ENCODE results near the gene ARIH1.

DNA sequence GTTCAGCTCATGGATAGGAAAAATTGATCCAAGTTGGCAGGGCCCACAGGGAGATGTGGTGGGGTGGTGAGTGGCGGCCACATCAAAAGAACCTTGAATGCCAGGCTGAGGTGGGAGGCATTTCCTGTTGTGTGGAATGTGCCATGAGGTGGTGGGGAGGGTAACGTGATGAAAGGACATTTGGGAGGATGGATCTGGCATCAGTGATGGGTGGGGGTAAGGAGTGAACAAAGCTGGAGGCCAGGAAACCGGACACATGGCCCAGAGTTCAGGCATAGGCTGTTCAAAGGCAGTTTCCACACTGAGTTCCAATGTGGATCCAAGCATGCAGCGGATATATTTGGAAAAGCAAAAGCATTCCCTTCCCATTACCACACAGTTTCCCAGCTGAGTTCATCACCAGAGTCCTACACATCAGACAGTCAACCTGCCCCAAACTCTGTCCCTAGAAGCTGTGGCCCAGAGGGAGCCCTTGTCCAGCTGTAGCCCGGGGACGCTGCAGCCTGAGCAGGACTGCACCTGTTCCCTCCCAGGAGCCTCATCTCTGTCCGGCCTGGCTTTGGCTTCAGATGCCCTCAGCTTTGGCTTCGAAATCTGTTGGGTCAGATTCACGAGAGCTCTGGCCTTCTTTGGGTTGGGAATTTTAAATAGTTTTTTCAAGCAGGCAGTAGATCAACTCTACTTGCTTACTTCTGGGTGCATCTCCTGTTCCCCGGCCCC, 142.5 kb downstream of the ARIH1 start:
- TF ChIP-seq, protein P1, sequence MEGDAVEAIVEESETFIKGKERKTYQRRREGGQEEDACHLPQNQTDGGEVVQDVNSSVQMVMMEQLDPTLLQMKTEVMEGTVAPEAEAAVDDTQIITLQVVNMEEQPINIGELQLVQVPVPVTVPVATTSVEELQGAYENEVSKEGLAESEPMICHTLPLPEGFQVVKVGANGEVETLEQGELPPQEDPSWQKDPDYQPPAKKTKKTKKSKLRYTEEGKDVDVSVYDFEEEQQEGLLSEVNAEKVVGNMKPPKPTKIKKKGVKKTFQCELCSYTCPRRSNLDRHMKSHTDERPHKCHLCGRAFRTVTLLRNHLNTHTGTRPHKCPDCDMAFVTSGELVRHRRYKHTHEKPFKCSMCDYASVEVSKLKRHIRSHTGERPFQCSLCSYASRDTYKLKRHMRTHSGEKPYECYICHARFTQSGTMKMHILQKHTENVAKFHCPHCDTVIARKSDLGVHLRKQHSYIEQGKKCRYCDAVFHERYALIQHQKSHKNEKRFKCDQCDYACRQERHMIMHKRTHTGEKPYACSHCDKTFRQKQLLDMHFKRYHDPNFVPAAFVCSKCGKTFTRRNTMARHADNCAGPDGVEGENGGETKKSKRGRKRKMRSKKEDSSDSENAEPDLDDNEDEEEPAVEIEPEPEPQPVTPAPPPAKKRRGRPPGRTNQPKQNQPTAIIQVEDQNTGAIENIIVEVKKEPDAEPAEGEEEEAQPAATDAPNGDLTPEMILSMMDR (IDR thresholded peaks at IDR 0.05), result no peak
- TF ChIP-seq POLR2AphosphoS5 (IDR thresholded peaks at IDR 0.05; ENCODE audit: low read depth, low read length), result no peak
- TF ChIP-seq SIN3A (IDR thresholded peaks at IDR 0.05; ENCODE audit: borderline replicate concordance, insufficient read depth, low read depth, low read length), result no peak
- no peak for TF ChIP-seq TCF7L2 (IDR thresholded peaks at IDR 0.05; ENCODE audit: low read depth, low read length)

Data from Panc1 (cell line).